HG02759 (cell line): ENCODE data around the gene C13orf42.

Experiments used
- ATAC-seq: cut with Tn5 transposase; IDR thresholded peaks from one replicate; pipeline ENCODE4 v1.9.1; 2021; ENCODE audit warnings: mild to moderate bottlenecking, moderate library complexity; ENCODE audit not compliant: unreplicated experiment

C13orf42 gene

GRCh38 chr13:51067210-51067701, 43.8 kb downstream of the C13orf42 start:
- ATAC-seq: no peak

- no peak for ATAC-seq
Measured at GRCh38 chr13:51066091-51066831, 44.8 kb downstream of the C13orf42 start.

GRCh38 chr13:51065372-51066090, 45.5 kb downstream of the C13orf42 start:
- ATAC-seq: no peak

- no peak for ATAC-seq
Measured at GRCh38 chr13:51064753-51065152, 46.3 kb downstream of the C13orf42 start.

GRCh38 chr13:51063909-51064308, 47.2 kb downstream of the C13orf42 start:
- ATAC-seq: no peak

GRCh38 chr13:51058461-51059167, 52.5 kb downstream of the C13orf42 start:
- no peak for ATAC-seq

- no peak for ATAC-seq
Measured at GRCh38 chr13:51057906-51058305, 53.2 kb downstream of the C13orf42 start.

- no peak for ATAC-seq
Measured at GRCh38 chr13:51057001-51057400, 54.1 kb downstream of the C13orf42 start.

GRCh38 chr13:51052581-51052980, 58.5 kb downstream of the C13orf42 start:
- ATAC-seq: no peak

- ATAC-seq: no peak
Measured at GRCh38 chr13:51050021-51050830, 60.8 kb downstream of the C13orf42 start.

- no peak for ATAC-seq
Measured at GRCh38 chr13:51048616-51049015, 62.5 kb downstream of the C13orf42 start.

GRCh38 chr13:51048166-51048461, 63.0 kb downstream of the C13orf42 start:
- ATAC-seq: no peak

- no peak for ATAC-seq
Measured at GRCh38 chr13:51047434-51048165, 63.5 kb downstream of the C13orf42 start.

- no peak for ATAC-seq
Measured at GRCh38 chr13:51045451-51045850, 65.6 kb downstream of the C13orf42 start.

GRCh38 chr13:51044023-51044665, 66.9 kb downstream of the C13orf42 start:
- ATAC-seq: no peak

- no peak for ATAC-seq
Measured at GRCh38 chr13:51043310-51043709, 67.8 kb downstream of the C13orf42 start.

GRCh38 chr13:51041710-51042109, 69.4 kb downstream of the C13orf42 start:
- no peak for ATAC-seq

GRCh38 chr13:51041126-51041525, 69.9 kb downstream of the C13orf42 start:
- no peak for ATAC-seq

GRCh38 chr13:51040431-51040830, 70.6 kb downstream of the C13orf42 start:
- ATAC-seq: no peak

- no peak for ATAC-seq
Measured at GRCh38 chr13:51036418-51036817, 74.7 kb downstream of the C13orf42 start.
